Hepatocyte (in vitro differentiated cells): Measurements from ENCODE around the gene SFMBT2. TPM values are rescaled to one million over a fixed set of nuclear protein-coding genes. Genes with fewer than 3 reads are reported as not detected.

Experiments used
- DNase-seq: peaks from one replicate; pipeline ENCODE4 v3.0.0-alpha.2; 2016; ENCODE audit warnings: low spot score
- H2AFZ ChIP-seq: fragments of 200-600 bp; sonication (generic); 2 replicates; pipeline ENCODE4 v1.6.0; 2016; ENCODE audit warnings: antibody characterized with exemption, mild to moderate bottlenecking
- H3K27ac ChIP-seq: fragments of 200-600 bp; sonication (generic); 2 replicates; pipeline ENCODE4 v1.5.1; 2016; ENCODE audit warnings: mild to moderate bottlenecking
- H3K27me3 ChIP-seq: fragments of 200-600 bp; sonication (generic); 2 replicates; pipeline ENCODE4 v1.6.1; 2016
- H3K36me3 ChIP-seq: fragments of 200-600 bp; sonication (generic); replicated peaks from 2 replicates; pipeline ENCODE4 v1.5.1; 2016; ENCODE audit warnings: low read depth; ENCODE audit not compliant: insufficient read depth
- H3K4me1 ChIP-seq: fragments of 200-600 bp; sonication (generic); 2 replicates; pipeline ENCODE4 v1.5.1; 2016; ENCODE audit warnings: mild to moderate bottlenecking, moderate library complexity; ENCODE audit not compliant: insufficient read depth
- H3K4me2 ChIP-seq: fragments of 200-600 bp; sonication (generic); 2 replicates; pipeline ENCODE4 v1.6.0; 2016
- H3K4me3 ChIP-seq: fragments of 200-600 bp; sonication (generic); 2 replicates; pipeline ENCODE4 v1.5.1; 2016; ENCODE audit warnings: mild to moderate bottlenecking
- H3K79me2 ChIP-seq: fragments of 200-600 bp; sonication (generic); 2 replicates; pipeline ENCODE4 v1.6.0; 2017; ENCODE audit warnings: mild to moderate bottlenecking
- H3K9me2 ChIP-seq: fragments of 200-600 bp; sonication (generic); replicated peaks from 2 replicates; pipeline ENCODE4 v1.6.0; 2017; ENCODE audit warnings: mild to moderate bottlenecking; ENCODE audit not compliant: insufficient read depth
- H3K9me3 ChIP-seq: fragments of 200-600 bp; sonication (generic); 2 replicates; pipeline ENCODE4 v1.5.1; 2016; ENCODE audit warnings: low read depth, mild to moderate bottlenecking
- H4K20me1 ChIP-seq: fragments of 200-600 bp; sonication (generic); 2 replicates; pipeline ENCODE4 v1.6.0; 2016; ENCODE audit warnings: mild to moderate bottlenecking; ENCODE audit not compliant: insufficient read depth, poor library complexity, severe bottlenecking
- CTCF ChIP-seq: fragments of 200-600 bp; sonication (generic); IDR thresholded peaks from 2 replicates; pipeline ENCODE4 v1.5.1; 2016; ENCODE audit warnings: antibody characterized with exemption, mild to moderate bottlenecking; ENCODE audit not compliant: poor library complexity
- EZH2 ChIP-seq: fragments of 200-600 bp; sonication (generic); IDR thresholded peaks from 2 replicates; pipeline ENCODE4 v1.6.1; 2016; ENCODE audit warnings: antibody characterized with exemption, mild to moderate bottlenecking, borderline replicate concordance
- EZH2phosphoT487 ChIP-seq: fragments of 200-600 bp; sonication (generic); IDR thresholded peaks from one replicate; pipeline ENCODE4 v1.6.1; 2018; ENCODE audit warnings: antibody characterized with exemption, mild to moderate bottlenecking, low read depth, moderate library complexity; ENCODE audit not compliant: unreplicated experiment, severe bottlenecking
- WGBS: methylation state at CpG from one replicate; pipeline ENCODE4 v1.1.6; 2016; ENCODE audit warnings: low lambda C conversion rate; ENCODE audit errors: missing lambda C conversion rate; 5-methylcytosine and 5-hydroxymethylcytosine counted together
- polyA plus RNA-seq: library from polyadenylated mRNA; unstranded; fragments of >200 nt; fragmentation: Nextera tagmentation; extraction: Ambion mirVana; gene quantifications from 2 replicates; pipeline ENCODE4 v1.2.1, GENCODE V29; 2016
- total RNA-seq: library from RNA; depleted of rRNA; stranded (reverse); fragments of >200 nt; gene quantifications from 2 replicates; pipeline ENCODE4 v1.2.3, GENCODE V29; 2014

Gene SFMBT2
- total and polyA plus RNA-seq, 2 experiments from 2014 or later, result 1.1 to 3.8 TPM

GRCh38 chr10:7305053-7305452 is 105.8 kb downstream of the SFMBT2 start:
- 88% methylated on average over 6 of the region's 6 CpGs for WGBS
- Histone ChIP-seq H3K9me3 (no peaks in the 10 kb centered on the region), H3K9me2 (no peaks in the 10 kb centered on the region), H3K79me2 (no peaks in the 10 kb centered on the region), H3K4me2 (no peak overlapping the region), H3K27ac (no peak overlapping the region), H3K4me1 (peaks cover 17% of the 10 kb centered on the region), H4K20me1 (no peaks in the 10 kb centered on the region), H3K36me3 (no peaks in the 10 kb centered on the region), H2AFZ (no peak overlapping the region), H3K4me3 (no peak overlapping the region), H3K27me3 (no peaks in the 10 kb centered on the region)
- TF ChIP-seq CTCF, result no peak
- TF ChIP-seq EZH2phosphoT487, result no peak
- TF ChIP-seq EZH2, result no peak
- no peak for DNase-seq

GRCh38 chr10:7304110-7304509 is 106.7 kb downstream of the SFMBT2 start:
- H4K20me1 ChIP-seq, result no peaks in the 10 kb centered on the region
- H3K27ac ChIP-seq, result no peak overlapping the region
- no peaks in the 10 kb centered on the region for H3K36me3 ChIP-seq
- DNase-seq, result no peak
- no peak overlapping the region for H3K4me3 ChIP-seq
- 96% methylated on average over 4 of the region's 4 CpGs for WGBS
- H2AFZ ChIP-seq, result no peak overlapping the region
- TF ChIP-seq EZH2phosphoT487, result no peak
- no peak for TF ChIP-seq EZH2
- TF ChIP-seq CTCF, result no peak
- H3K9me2 ChIP-seq, result no peaks in the 10 kb centered on the region
- no peaks in the 10 kb centered on the region for H3K27me3 ChIP-seq
- no peaks in the 10 kb centered on the region for H3K79me2 ChIP-seq
- H3K4me2 ChIP-seq, result no peak overlapping the region
- peaks cover 17% of the 10 kb centered on the region for H3K4me1 ChIP-seq
- no peaks in the 10 kb centered on the region for H3K9me3 ChIP-seq

GRCh38 chr10:7302930-7303557 is 107.8 kb downstream of the SFMBT2 start:
- H3K79me2 ChIP-seq, result no peaks in the 10 kb centered on the region
- H3K9me3 ChIP-seq, result no peaks in the 10 kb centered on the region
- H2AFZ ChIP-seq, result no peak overlapping the region
- no peak overlapping the region for H3K4me3 ChIP-seq
- peaks cover 17% of the 10 kb centered on the region for H3K4me1 ChIP-seq
- H4K20me1 ChIP-seq, result no peaks in the 10 kb centered on the region
- H3K4me2 ChIP-seq, result peak overlapping the region; percentile 2
- TF ChIP-seq CTCF (no peak), EZH2 (no peak), EZH2phosphoT487 (no peak)
- WGBS, result 25% methylated on average over 2 of the region's 2 CpGs
- no peak for DNase-seq
- no peak overlapping the region for H3K27ac ChIP-seq
- H3K36me3 ChIP-seq, result no peaks in the 10 kb centered on the region
- no peaks in the 10 kb centered on the region for H3K27me3 ChIP-seq
- no peaks in the 10 kb centered on the region for H3K9me2 ChIP-seq
